ENCODE measurements around the gene EP400. TPM values are rescaled to one million over a fixed set of nuclear protein-coding genes. Genes with fewer than 3 reads are reported as not detected.

EP400 gene
- total and polyA plus RNA-seq, 2 of the 13 experiments (the other 11 are each of a cell fraction or from before 2014, with no cell fraction given) = 4.9 to 5.0 TPM

GRCh38 chr12:132083941-132084620, 134.3 kb downstream of the EP400 start (continued):
- TF ChIP-seq RAD21 (CRISPR knock-in tag; IDR thresholded peaks at IDR 0.05) = peak; percentile 1
- TF ChIP-seq ZNF773 (CRISPR knock-in tag; IDR thresholded peaks at IDR 0.05; ENCODE audit: borderline replicate concordance) = no peak
- TF ChIP-seq POLR2A (IDR thresholded peaks at IDR 0.05; ENCODE audit: insufficient read depth in 1 of 2, low read depth in 2 of 2, low read length in 2 of 2) = peak; percentile 83 to 94
- peak; percentile 50; the same call in 1 of the 2 replicates for TF ChIP-seq ZNF614 (CRISPR knock-in tag; IDR thresholded peaks at IDR 0.05; ENCODE audit: borderline replicate concordance)
- TF ChIP-seq SP140L (CRISPR knock-in tag; IDR thresholded peaks at IDR 0.05; ENCODE audit: borderline replicate concordance) = no peak
- TF ChIP-seq TFDP1 (CRISPR knock-in tag; IDR thresholded peaks at IDR 0.05; ENCODE audit: borderline replicate concordance) = peak; percentile 91; the same call in 1 of the 2 replicates
- TF ChIP-seq WIZ (CRISPR knock-in tag; IDR thresholded peaks at IDR 0.05) = 0 out of 2 replicates have a peak, but pooled peaks have one; percentile 17
- no peak for TF ChIP-seq RELA (CRISPR knock-in tag; IDR thresholded peaks at IDR 0.05)
- TF ChIP-seq HNF1B (CRISPR knock-in tag; IDR thresholded peaks at IDR 0.05) = peak; percentile 56; the same call in 1 of the 2 replicates
- peak; percentile 68; the same call in 1 of the 2 replicates for TF ChIP-seq CCDC6 (CRISPR knock-in tag; IDR thresholded peaks at IDR 0.05)
- peak; percentile 46; the same call in 1 of the 2 replicates for TF ChIP-seq GMEB1 (CRISPR knock-in tag; IDR thresholded peaks at IDR 0.05; ENCODE audit: borderline replicate concordance)
- TF ChIP-seq BORCS8-MEF2B (CRISPR knock-in tag; IDR thresholded peaks at IDR 0.05) = peak; percentile 44; the same call in 1 of the 2 replicates
- no peak for TF ChIP-seq ZNF382 (CRISPR knock-in tag; IDR thresholded peaks at IDR 0.05; ENCODE audit: borderline replicate concordance)
- TF ChIP-seq DZIP1 (CRISPR knock-in tag; IDR thresholded peaks at IDR 0.05) = no peak
- TF ChIP-seq GABPA (IDR thresholded peaks at IDR 0.05; ENCODE audit: low read depth, low read length) = no peak; the same call in 1 of the 2 replicates
- TF ChIP-seq GABPA (CRISPR knock-in tag; IDR thresholded peaks at IDR 0.05; ENCODE audit: low read depth) = no peak
- TF ChIP-seq ZFY (CRISPR knock-in tag; IDR thresholded peaks at IDR 0.05) = peak; percentile 32
- peak; percentile 83 for TF ChIP-seq ZNF639 (CRISPR knock-in tag; conservative IDR thresholded peaks at IDR 0.05)
- peak; percentile 39 for TF ChIP-seq FOSL2 (CRISPR knock-in tag; IDR thresholded peaks at IDR 0.05)
